Iris pigment epithelial cell (primary cell): ENCODE measurements around the gene ISOC1.

Experiments used
- DNase-seq: peaks from one replicate; pipeline ENCODE4 v3.0.0-alpha.2; 2011; ENCODE audit warnings: low read depth

Gene ISOC1

DNA sequence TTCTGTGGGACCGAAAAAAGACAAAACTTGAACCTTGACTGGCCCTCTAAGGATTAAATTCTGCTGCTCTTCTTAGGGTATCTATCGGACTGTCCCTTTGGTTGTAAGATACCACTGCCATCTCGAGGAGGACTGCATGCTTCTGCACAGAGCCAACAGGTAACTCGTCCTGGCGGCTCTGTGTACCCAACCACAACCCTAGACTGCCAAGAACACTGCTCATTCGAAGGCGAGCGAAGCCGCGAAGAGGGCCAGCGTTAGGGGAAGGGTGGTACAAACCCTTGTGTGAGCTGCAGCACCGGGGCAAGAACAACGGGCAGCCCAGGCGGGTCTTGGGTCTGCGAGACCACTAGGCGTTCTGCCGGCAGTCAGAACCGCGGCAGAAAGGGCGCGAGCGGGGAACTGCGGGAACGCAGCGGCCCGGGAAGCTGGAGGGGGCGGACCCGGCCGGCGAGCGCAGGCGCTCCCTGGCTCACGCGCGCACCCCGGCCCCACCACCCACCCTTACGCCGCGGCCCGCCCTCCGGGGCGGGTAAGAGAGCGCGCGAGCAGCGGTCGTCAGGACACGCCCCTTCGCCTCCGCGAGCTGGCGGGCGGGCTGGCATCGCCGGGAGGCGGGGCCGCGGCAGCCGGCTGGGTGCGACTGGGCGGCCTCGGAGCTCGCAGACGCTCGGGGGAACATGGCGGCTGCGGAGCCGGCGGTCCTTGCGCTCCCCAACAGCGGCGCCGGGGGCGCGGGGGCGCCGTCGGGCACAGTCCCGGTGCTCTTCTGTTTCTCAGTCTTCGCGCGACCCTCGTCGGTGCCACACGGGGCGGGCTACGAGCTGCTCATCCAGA lies at the start of gene ISOC1:
Gene ISOC1, plus strand, starts transcription at position 663 of the 837 bp plus-strand sequence. Its CDS starts 18 bp downstream, at position 681.
- DNase-seq = peak; percentile 90

DNA sequence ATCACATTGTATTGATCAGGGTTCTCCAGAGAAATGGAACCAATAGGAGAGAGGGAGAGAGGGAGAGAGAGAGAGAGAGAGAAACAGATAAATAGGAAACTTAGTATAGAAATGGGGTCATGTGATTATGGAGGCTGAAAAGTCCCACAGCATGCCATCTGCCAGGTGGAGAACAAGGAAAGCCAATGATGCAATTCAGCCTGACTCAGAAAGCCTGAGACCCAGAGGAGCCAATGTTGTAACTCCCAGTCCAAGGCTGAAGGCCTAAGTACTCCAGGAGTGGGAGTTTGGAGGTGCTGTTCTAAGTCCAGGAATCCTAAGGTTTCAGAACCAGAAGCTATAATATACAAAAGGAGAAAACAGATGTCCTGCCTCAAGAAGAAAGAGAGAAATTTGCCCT lies 48.4 kb upstream of the ISOC1 start:
- DNase-seq = peak; percentile 21

DNA sequence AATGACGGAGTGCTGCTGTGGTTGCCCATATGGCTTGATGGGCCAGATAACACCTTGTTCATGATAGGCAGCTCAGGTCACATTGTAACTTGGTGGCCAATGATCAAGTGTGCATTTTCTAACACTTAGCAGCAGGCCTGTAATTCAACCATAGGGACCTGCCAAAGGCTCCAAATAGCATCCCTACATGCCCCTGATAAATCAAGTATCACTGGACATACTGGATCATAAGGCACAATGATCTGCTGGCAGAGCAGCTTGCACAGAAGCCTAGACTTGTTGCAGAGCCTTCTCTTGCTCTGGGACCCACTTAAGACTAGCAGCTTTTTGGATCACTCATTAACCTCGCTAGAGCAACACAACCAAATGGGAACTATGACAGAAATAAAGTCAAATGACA lies 46.0 kb upstream of the ISOC1 start:
- DNase-seq = no peak

DNA sequence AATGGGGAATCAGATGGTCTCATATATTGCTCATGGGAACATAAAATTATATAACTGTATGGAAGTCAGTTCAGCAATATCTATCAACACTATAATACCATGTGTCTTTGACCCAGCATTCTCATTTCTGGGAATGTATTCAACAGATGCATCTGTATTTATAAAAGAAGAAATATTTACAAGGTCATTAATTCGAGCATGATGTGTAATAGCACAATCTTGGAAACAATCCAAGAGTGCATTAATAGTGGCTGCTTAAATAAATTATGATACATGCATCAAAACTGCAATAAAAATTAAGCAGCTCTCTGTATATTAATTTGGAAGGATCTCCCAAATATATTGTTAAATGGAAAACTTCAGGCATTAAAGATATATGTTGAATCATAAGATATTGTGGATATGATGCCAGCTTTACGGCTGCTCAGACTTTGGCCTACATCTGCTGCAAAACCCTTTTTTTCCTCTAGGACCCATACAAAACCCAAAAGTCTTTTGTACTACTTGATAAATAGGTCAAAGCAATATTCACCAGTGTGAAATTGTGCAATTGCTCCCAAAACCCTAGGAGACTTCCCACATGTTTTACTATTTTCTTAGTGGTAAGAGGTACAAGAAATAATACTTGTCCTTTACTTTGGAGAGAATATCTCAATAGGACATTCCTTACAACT lies 45.3 kb upstream of the ISOC1 start:
- DNase-seq = no peak

DNA sequence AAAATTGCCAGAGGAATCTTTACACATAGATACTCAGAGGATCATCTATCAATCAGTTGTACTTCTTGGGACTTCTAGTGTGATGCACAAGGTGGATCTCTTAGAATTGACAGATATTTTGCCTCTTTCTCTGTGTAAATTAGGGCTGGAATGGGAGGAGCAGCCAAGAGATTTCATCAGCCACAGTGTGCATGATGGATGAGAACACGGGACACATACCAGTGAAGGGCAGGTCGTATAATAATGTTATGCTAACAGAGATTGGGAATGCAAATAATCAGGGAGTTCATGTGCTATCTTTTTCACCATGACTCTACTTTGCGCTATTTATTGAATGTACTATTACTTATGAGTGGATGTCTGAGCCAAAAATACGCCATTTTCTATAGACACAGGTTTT lies 43.3 kb upstream of the ISOC1 start:
- no peak for DNase-seq

DNA sequence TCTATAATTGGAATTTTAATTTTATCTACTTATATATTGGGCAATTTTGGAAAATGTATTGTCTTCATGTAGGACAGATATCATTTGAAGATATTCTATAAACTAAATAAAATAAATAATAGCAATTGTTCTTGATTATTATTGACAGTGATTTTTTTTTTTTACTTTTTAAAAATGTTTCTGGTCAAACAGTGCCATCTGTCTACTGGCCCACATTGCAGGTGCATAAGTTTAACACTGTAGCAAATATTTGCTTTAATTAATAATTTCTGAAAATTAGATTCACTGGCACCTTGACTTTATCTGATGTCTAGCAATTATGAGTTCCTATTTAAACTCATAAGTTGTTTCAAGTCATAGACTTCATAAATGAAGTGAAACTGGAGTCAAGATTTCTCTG lies 41.1 kb upstream of the ISOC1 start:
- no peak for DNase-seq

DNA sequence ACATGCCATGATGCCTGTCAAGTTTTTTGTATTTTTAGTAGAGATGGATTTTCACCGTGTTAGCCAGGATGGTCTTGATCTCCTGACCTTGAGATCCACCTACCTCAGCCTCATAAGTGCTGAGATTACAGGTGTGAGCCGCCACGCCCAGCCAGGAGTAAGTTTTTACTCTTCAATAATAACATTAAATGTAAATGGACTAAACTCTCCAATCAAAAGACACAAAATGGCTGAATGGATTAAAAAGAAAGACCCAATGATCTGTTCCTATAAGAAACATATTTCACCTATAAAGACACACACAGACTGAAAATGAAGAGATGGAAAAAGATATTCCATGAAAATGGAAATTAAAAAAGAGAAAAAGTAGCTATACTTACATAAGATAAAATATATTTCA lies 37.2 kb upstream of the ISOC1 start:
- DNase-seq = no peak

DNA sequence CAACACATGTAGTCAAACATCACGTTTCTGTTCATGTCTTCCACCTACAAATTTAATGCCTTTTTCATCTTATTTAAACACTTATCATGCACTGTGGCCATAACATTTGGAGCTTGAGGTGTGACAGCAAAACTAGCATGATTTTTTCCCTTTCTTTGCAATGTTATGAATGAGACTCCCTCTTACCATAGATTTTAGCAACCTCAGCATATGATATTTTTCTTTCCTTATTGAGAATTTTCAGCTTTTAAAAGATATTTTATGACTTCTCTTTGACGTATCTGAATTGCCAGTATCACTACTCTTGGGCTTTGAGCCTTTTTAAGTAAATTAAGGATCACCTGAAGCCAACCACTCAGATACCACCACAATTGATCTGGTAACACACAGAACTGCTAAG lies 32.7 kb upstream of the ISOC1 start:
- DNase-seq = no peak

DNA sequence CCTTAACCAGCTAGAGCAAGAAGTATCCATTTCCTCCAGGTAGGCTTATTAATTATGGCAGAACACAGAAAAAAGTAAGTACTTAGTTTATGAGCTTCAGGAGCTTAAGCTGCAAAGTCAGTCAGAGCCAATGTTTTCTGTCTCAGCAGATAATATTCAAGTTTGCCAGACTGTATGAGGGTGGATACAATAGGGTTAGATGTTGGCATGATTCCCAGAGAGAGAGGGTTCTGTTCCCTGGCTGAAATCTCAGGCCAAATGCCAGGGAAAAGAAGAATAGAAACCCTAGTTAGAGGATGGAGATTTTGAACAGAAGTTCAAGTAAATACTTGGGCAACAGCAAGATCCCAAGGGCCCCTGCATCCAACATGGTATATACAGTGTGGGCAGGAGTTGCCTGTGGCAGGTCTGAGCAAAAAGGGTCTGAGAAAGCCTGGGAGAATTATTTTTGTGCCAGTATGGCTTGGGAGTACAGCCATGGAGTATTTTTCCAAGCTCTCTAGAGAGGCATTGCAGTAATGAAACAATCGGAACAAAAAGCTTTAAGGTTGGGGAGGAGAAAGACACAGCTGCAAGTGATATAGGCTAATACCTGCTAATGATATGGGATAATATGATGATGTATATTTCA lies 31.0 kb upstream of the ISOC1 start:
- DNase-seq = no peak

DNA sequence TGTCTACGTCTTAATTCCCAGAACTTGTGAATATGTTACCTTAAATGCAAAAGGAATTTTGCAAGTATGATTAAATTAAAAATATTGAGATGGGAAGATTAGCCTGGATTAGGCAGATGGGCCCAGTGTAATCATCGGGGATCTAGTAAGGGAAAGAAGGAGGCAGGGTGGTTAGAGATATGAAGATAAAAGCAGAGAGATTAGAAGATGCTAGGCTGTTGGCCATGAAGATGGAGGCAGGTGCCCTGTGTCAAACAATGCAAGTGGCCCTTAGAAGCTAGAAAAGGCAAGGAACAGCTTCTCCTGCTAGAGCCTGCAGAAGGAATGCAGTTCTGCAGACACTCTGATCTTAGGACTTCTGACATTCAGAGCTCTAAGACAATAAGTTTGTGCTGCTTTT lies 28.8 kb upstream of the ISOC1 start:
- DNase-seq = no peak

DNA sequence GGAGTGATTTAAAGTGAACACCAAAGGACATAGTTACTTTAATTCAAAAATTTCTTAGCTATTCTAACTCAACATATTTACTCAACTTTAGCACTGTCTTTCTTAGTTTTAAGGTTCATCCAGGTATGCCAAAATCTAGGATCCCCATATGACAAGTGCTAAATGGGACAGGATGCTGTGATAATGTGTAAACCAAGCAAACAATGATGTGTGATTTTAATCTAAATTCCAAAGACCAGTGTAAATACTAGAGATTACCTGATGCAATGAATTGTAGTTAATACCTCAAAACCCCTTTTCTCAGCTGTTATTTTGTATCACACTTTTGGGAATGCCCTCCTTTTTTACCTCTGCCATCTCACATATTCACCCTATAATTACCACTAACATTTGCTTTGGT lies 26.8 kb upstream of the ISOC1 start:
- no peak for DNase-seq

DNA sequence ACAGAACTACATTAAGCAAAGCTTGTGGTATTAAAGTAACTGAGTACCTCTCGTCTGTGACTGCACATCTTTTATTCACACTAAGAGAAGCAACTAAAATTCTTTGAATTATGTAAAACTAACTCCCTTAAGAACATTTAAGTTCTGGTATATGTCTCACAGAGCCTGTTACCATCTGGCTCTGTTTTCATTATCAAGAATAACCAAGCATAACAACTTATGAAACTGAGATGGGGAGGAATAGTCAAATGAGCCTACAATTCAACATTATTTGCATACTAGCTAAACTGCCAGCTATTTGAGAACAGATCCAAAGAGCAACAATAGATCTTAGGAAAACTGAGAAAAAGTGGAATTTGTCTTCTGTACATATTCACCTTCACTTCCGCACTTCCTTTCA lies 25.3 kb upstream of the ISOC1 start:
- no peak for DNase-seq

DNA sequence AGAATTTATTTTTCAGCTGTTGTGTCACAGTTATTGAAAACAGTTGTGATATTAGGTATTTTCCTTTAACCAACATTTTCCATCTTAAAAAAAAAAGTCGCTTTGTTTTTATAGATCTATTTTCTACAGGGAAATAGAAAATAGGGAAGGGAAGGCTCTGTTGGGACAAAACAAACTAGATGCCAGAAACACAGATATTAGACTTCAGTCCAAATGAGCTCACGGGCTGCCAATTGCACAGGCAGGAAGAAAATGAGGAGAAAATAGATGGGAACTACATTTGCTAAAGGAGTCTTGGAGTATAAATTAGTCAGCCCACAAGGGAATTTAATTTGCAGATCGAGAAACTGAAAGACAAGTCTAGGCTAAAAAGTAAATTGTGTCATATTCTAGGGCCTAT lies 21.4 kb upstream of the ISOC1 start:
- no peak for DNase-seq

DNA sequence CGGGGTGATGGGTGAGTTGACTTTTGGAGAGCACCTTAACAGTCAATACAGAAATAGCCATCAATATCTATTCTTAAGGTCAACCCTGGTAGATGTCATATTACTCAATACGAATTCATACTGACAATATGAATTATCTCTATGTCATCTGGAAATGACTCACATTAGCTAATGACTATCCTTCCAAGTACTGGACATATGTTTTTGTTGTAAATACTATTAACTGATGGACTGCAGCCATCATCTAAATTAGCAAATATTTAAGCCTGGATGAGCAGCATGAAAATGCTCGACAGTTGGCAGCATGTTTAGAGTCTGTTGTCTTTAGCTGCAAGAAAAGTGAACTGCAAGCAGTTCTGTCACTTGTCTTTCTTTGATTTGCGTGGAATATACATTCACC lies 19.6 kb upstream of the ISOC1 start:
- DNase-seq = no peak

DNA sequence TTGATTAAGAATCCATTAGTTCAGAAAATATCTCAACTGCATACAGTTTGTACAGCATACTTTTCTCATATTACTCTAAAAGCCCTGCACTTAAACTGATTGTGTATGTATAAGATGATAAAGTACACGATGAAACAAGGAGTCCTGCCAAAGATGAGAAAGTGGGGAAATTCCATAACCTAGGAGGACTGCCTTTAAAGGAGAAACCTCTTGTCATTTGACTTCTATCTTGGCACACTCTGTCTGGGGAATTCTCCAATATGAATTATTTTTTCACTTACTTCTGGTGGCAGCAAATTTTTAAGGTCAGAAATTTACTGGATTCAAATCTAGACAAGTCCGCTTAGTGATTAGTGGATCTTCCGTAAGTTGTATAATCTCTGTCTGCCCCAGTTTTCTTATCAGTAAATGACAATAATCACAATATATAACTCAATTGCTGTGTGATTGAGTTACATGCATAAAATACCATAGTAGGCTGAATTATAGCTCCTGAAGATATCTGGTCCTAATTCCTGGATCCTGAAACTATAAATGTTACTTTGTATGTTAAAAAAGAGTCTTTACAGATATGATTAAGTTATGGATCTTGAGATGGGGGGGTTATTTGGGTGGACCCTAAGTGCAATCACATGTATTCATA lies 17.0 kb upstream of the ISOC1 start:
- DNase-seq = no peak

DNA sequence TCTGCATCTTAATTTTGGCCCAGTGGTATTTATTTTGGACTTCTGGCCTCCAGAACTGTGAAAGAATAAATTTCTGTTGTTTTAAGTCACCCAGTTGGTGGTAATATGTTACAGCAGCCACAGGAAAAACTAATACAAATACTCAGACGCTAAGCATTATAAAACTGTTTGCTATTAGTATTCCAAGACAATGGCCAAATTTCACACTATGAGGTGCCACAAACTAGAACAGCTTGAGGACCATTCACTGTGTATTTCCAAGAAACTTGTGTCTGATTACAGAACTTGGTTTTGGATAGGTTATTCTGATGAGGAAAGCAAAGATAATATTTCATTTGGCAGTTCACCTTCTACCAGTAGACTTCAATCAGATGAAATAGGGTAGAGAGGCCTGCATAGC lies 16.3 kb upstream of the ISOC1 start:
- no peak for DNase-seq

DNA sequence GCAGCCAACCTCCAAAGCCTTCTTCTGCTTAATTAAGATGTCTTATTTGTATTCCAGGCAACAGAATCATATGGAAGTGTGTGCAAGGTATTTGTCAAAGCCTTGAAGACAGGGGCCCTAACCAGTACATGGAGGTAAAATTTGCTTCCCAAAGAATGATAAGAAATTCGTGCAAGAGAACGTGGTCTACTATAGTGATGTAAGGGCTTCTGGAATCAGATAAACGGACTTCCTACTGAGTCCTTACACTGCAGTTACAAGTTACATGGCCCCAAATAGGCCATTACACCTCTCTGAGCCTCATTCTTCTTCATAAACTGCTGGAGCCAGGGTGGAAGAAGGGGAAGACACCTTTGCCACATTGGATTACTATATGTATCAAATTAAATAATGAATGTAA lies 15.9 kb upstream of the ISOC1 start:
- no peak for DNase-seq

DNA sequence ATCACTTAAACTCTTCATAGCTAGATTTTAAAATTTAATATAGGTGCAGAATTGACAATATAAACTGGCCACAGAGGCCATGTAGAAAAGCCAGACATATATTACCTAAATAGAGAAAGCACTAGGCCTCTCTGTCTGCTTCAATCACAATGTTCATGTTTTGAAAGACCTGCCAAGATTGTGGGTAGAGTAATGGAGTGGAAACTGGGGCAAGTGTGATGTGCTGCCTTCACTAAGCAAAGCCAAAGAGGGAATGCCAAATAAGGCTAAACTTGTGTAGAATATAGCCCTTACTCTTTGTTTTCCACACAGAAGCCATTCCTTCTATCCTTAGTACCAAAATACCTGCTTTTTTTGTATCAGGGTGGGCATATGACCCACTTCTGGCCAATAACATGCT lies 15.1 kb upstream of the ISOC1 start:
- DNase-seq = no peak

DNA sequence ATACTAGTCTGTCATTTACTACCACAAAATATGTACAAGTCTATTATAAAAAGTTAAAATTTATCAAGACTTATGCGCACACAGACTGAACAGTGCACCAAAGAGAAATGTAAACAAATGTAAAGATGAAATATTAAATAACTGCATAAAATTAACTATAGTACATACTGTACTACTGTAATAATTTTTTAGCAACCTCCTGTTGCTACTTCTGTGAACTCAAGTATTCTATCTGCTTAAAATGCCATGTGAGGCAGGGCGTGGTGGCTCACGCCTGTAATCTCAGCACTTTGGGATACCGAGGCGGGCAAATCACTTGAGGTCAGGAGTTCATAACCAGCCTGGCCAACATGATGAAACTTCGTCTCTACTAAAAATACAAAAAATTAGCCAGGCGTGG lies 13.8 kb upstream of the ISOC1 start:
- DNase-seq = no peak

DNA sequence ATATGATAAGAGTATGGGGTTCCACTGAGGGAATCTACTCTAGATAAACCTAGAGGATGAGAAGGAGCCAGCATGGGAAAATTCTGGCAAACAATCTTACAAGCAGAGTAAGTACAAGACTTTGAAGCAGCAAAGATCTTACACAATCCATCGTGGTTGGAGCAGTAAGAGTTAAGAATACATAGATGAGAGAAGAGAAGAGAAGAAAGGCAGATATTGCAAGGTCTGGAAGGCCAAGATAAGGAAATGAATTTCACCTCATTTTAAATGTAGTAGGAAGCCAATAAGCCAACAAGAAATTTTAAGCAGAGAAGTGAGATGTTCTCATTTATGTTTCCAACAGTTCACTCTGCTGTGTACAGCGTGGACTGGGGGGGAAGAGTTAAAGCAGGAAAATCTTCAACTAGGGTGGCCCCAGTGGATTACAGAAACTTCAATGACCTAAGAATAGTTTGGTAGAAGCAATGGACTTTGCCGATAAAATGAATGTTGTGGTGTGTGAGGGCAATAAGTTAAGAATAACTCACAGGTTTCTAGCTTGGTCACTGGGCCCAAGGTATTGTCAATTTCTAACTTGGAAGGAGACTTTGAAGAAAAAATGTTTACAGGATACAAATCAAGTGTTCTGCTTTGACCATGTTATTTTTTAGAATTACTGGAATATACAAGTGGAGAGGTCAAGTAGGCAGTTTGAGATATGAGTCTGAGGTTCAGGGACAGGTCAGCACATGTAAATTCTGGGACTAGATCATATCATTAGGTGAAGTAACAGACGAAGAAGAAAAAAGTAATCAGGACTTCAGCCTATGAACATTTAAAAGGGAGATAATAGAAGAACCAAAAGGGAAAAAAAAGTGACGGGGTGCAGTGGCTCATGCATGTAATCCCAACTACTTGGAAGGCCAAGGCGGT lies 12.1 kb upstream of the ISOC1 start:
- no peak for DNase-seq
